Measurements from ENCODE around the gene CBL. TPM values are rescaled to one million over a fixed set of nuclear protein-coding genes. Genes with fewer than 3 reads are reported as not detected.

Gene CBL
- total and polyA plus RNA-seq, 9 donors = 3.6 to 17.9 (median 12.3) TPM

GRCh38 chr11:119338965-119339588 is 132.9 kb downstream of the CBL start:
- no peaks in the 10 kb centered on the region for H3K9me3 ChIP-seq
- H3K27ac ChIP-seq = no peak overlapping the region
- H3K27me3 ChIP-seq = no peaks in the 10 kb centered on the region
- no peak for DNase-seq
- peaks cover 10% of the 10 kb centered on the region for H3K4me1 ChIP-seq (ENCODE audit: insufficient read depth)
- no peaks in the 10 kb centered on the region for H3K36me3 ChIP-seq
- WGBS, 3 donors = 37 to 47% (median 44%) methylated on average over 11 of the region's 11 CpGs
- peak overlapping the region; percentile 53 for H3K4me3 ChIP-seq
- TF ChIP-seq CTCF (IDR thresholded peaks at IDR 0.05) (no peak), POLR2A (IDR thresholded peaks at IDR 0.05) (no peak), EP300 (IDR thresholded peaks at IDR 0.05) (no peak)
- intact Hi-C loops (cut with DNase I) = loop anchor here in 1 of 4 donors (5.0 to 10.0 kb wide), 2 partner anchors 132 to 244 kb away; partner anchors contain the start of gene CBL

GRCh38 chr11:119339589-119340334 is 133.6 kb downstream of the CBL start:
- intact Hi-C loops (cut with DNase I) = loop anchor here in 1 of 4 donors (5.0 to 10.0 kb wide), 2 partner anchors 132 to 245 kb away; partner anchors contain the start of gene CBL
- peaks cover 10% of the 10 kb centered on the region for H3K4me1 ChIP-seq (ENCODE audit: insufficient read depth)
- 0 to 2% (median 1%) methylated on average over 10 to 85 of the region's 86 CpGs for WGBS, 3 donors

GRCh38 chr11:119340335-119341221 is 134.4 kb downstream of the CBL start, which contains the start of gene C1QTNF5:
Gene C1QTNF5 (minus strand): TSS chr11:119340883. CDS start chr11:119340397, 486 bp downstream.
- Histone ChIP-seq H3K27me3 (no peaks in the 10 kb centered on the region), H3K4me1 (ENCODE audit: insufficient read depth) (peaks cover 3% of the 10 kb centered on the region), H3K27ac (peak within 1 kb of the TSS; percentile 20 to 60), H3K9me3 (no peaks in the 10 kb centered on the region), H3K4me3 (peak within 1 kb of the TSS; percentile 53), H3K36me3 (no peaks in the 10 kb centered on the region)
- peak; percentile 70 to 88 (median 82) for DNase-seq
- 1 to 4% (median 2%) methylated on average over 31 to 53 of the region's 53 CpGs for WGBS, 3 donors
- TF ChIP-seq CTCF (IDR thresholded peaks at IDR 0.05) (no peak), EP300 (IDR thresholded peaks at IDR 0.05) (no peak), POLR2A (IDR thresholded peaks at IDR 0.05) (peak; percentile 12)
- intact Hi-C loops (cut with DNase I) = no loop called here

More at GRCh38 chr11:119339589-119340334, 133.6 kb downstream of the CBL start:
- Histone ChIP-seq H3K27me3 (no peaks in the 10 kb centered on the region), H3K36me3 (no peaks in the 10 kb centered on the region), H3K27ac (peak overlapping the region; percentile 20 to 60), H3K9me3 (no peaks in the 10 kb centered on the region), H3K4me3 (peak overlapping the region; percentile 53)
- TF ChIP-seq CTCF (IDR thresholded peaks at IDR 0.05) (peak; percentile 62 to 85 (median 81)), POLR2A (IDR thresholded peaks at IDR 0.05) (peak; percentile 39), EP300 (IDR thresholded peaks at IDR 0.05) (no peak)
- peak; percentile 51 to 81 (median 74) for DNase-seq
